AML-193 (cell line): Measurements from ENCODE around the gene VRK1.
A peak's percentile ranks its signal among the peaks of the same experiment; 100 is the strongest.
"Not testable (repeated sequence)": the region's sequence is repeated elsewhere in the genome, so short reads cannot be mapped to it uniquely, and the experiment has no call there.

Experiments used
- DNase-seq, 2 experiments: peaks; one replicate each; lab custom pipeline; 2025; lab: John Stamatoyannopoulos, UW

Gene VRK1

GRCh38 chr14:96883974-96884373 lies 86.8 kb downstream of the VRK1 start:
- DNase-seq, result not testable (repeated sequence)

- no peak for DNase-seq
Observed at GRCh38 chr14:96888158-96888557, 91.0 kb downstream of the VRK1 start.

- no peak for DNase-seq
Observed at GRCh38 chr14:96888593-96888992, 91.4 kb downstream of the VRK1 start.

DNA sequence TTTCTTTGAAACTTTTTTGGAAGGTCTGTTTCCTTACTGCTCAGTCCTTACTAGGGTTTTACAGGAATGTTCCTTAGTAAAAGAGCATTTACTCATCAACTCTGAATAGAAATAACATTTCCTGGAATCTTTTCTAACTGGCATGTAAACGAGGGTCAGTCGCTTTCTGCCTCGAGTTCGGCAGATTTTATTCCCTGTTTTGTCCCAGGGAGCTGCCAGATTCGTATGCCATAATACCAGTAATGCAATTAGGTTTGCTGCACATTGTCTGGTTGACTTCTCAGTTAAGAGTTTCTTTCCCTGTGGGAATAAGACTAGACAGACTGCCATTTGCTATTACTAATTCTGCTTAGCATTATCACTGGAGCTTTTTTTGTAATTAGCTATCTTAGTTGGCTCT lies 91.9 kb downstream of the VRK1 start:
- DNase-seq, result no peak

DNA sequence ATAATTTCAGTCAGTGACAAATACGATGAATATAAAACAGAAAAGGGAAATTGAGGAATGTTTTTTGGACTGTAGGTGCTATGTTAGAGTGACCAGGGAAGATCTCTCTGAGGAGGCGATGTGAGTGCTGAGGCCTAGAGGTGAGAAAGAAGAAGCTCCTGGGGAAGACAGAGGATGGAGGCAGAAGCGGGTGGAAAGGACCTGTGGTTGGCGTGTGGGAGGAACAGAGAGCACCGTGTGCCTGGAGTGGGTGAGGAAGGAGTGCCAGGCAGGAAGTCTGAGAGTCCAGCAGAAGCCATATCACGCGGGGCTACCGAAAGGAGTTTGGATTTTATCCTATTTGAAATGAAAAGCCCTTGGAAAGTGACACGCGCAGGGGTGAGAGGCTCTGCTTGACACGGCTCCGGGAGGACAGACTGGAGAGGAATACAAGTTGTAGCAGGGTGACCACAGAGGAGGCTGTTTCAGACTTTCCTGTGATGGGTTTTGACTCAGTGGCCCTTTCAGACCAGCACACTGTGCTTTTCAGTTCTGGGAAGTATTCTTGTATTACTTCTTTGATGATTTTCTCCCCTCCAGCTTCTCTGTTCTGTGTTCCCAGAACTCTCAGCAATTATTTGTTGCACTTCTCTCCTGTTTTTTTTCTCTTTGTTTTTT lies 96.9 kb downstream of the VRK1 start:
- DNase-seq, result no peak

DNA sequence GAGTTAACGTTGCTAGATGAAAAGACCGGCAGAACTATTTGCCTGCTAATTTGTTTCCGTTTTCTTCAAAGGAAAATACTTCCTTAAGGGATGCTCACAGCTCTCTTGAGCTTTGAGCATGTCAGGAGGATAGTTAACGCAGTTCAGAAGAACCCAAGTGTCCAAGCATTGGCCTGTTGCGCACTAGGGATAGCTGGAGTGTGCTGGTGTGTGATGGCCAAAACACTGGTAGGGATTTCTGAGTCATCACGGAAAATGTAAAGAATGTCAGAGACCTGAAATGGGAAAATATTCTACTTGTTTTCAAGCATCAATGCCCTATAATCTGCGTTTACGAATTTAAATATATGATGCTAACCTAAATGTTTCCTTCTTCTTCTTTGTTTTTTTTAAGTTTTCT lies 97.8 kb downstream of the VRK1 start:
- DNase-seq, result no peak

GRCh38 chr14:96895658-96896271 lies 98.6 kb downstream of the VRK1 start:
- DNase-seq, result no peak

GRCh38 chr14:96897184-96897583 lies 100.0 kb downstream of the VRK1 start:
- DNase-seq, result no peak

- DNase-seq, result no peak
Observed at GRCh38 chr14:96901227-96901626, 104.0 kb downstream of the VRK1 start.

DNA sequence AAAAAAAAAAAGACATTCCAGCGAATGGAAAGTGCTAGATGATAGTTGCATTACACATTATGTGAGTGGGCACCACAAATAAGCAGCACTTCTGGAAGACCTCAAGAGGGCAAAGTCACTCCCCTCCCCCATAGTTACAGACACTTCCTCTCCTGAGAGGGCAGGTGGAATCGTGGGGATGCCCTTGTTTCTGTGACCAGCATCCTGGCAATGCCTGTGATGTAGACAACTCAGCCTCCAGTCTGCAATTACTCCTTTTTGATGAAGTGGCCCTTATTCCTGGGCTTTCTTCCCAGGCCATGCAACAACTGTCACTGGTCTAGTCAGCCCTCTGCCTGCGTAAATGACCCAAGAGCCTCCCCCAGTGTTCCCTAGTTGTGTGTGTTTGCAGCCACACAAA lies 104.8 kb downstream of the VRK1 start:
- no peak for DNase-seq

DNA sequence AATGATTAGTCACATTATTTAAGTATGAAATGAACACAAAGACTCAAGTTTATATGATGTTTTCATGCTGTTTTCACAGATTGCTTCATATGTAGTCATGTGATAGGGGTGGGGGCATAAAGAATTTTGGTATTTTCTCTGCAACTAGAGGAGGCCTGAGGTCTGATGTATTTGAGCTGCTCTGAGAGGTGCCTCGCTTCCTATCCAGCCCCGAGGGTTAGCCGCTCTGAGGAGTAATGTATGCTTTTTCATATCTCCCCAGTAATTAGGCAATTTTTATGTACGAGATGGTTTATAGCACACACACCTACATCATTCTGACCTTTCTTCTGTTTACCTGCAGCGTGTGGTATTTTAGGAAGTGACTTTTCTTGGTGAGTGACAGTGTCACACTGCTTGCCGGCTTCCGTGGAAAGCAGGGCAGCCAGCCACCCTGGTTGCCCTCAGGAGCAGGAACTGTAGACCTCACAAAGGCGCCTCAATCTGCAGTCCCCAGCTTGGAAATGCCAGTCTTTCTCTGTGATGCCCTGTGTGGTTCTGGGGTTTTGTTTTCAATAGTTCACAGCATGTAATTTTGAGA lies 106.4 kb downstream of the VRK1 start:
- DNase-seq, result no peak

- no peak for DNase-seq
Observed at GRCh38 chr14:96904201-96904600, 107.0 kb downstream of the VRK1 start.

- DNase-seq, result no peak
Observed at GRCh38 chr14:96905065-96905464, 107.9 kb downstream of the VRK1 start.

DNA sequence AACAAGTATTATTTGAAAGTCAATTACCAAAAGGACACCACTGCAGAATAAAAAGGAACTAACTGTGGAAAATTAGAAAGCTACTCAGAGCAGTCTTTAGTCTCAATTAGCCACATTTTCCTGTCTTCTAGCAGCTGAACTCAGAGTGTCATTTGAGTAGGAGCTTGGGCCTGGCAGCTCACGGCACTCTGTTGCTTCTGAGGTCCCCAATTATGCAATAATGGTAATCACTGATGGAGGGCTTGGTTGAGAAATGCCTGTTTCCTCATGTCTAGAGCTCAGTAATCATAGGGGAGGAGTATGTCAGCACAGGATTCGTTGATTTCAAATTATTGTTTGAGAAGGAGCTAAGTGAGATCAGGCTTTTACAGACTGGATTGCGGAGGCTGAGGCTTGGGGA lies 108.6 kb downstream of the VRK1 start:
- peak; percentile 93 to 94 for DNase-seq

GRCh38 chr14:96906434-96906833 lies 109.3 kb downstream of the VRK1 start:
- no peak for DNase-seq

GRCh38 chr14:96909841-96910364 lies 112.7 kb downstream of the VRK1 start:
- DNase-seq, result no peak

- no peak for DNase-seq
Observed at GRCh38 chr14:96911499-96912149, 114.4 kb downstream of the VRK1 start.

GRCh38 chr14:96914571-96915128 lies 117.5 kb downstream of the VRK1 start:
- no peak for DNase-seq

DNA sequence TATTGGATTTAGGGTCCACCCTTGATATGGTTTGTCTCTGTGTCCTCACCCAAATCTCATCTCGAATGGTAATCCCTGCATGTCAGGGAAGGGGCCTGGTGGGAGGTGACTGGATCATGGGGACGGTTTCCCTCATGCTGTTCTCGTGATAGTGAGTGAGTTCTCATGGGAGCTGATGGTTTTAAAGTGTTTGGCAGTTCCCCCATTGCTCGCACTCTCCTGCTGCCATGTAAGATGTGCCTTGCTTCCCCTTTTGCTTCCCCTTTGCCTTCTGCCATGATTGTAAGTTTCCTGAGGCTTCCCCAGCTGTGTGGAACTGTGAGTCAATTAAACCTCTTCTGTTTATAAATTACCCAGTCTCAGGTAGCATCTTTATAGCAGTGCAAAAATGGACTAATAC lies 118.3 kb downstream of the VRK1 start:
- DNase-seq, result no peak

DNA sequence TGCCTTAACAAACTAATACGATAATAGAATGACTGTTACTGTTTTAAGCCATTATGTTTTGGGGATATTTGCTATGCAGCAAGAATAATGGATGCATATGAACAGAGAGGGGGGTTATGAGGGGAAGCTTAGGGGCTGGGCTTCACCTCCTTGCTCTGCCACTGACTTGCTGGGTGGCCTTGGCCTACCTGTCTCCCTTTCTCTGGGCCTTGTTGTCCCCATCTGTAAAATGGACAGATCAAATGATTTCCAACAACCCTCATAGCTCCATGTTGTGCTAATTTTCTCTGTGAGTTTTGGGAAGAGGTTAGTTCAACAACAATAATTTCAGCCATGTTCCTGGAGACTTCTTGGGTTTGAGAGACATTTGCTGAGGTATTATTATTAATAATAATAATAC lies 119.6 kb downstream of the VRK1 start:
- DNase-seq, result no peak

DNA sequence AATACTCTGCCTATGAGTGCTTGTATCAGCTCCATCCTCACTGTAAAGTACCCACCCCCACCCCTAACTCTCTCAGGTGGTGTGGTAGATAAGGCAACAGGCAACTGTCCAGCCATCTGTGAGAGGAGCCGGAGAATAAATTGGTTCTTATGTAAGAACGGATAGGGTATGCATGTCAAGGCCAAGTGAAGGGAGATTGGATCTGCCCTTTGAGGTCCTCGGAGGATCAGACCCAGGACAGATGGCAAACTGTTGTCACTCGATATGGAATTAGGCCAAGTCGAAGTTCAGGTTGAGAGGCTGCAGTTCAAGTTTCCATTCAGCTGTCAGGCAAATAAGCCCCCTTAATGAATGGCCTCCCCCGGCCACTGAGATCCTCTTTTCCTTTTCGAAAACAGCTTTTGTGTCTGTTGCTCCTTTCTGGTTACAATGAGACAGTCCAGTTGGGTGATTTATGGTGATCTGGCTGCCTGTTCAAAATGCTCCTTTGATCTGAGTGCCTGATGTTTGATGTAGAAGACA lies 120.3 kb downstream of the VRK1 start:
- no peak for DNase-seq

- DNase-seq, result peak; percentile 45 to 64
Observed at GRCh38 chr14:96920023-96920422, 122.8 kb downstream of the VRK1 start.
